Esophagus squamous epithelium (tissue), 5 donors: Measurements from ENCODE around the gene CCNDBP1. TPM values are rescaled to one million over a fixed set of nuclear protein-coding genes. Genes with fewer than 3 reads are reported as not detected.
"Not testable (repeated sequence)": the region's sequence is repeated elsewhere in the genome, so short reads cannot be mapped to it uniquely, and the experiment has no call there.

Source experiments
- DNase-seq: peaks from one replicate; lab custom pipeline; 2025; lab: John Stamatoyannopoulos, UW
- H3K27ac ChIP-seq, 4 donors: fragments of 200-600 bp; sonication (generic); one replicate each; pipeline ENCODE4 v1.5.1; 2016 to 2019; ENCODE audit warnings: mild to moderate bottlenecking in 1 of 4
- H3K27me3 ChIP-seq, 4 donors: fragments of 200-600 bp; sonication (generic); 1 replicate in 3 of 4; 2 replicates in 1 of 4; pipeline versions ENCODE4 v1.5.1 to v1.6.0; 2017 to 2021; ENCODE audit warnings: antibody characterized with exemption in 1 of 4
- H3K36me3 ChIP-seq, 3 donors: fragments of 200-600 bp; sonication (generic); one replicate each; pipeline ENCODE4 v1.5.1; 2016 to 2019
- H3K4me1 ChIP-seq, 3 donors: fragments of 200-600 bp; sonication (generic); one replicate each; pipeline ENCODE4 v1.5.1; 2017 to 2019
- H3K4me3 ChIP-seq, 4 donors: fragments of 200-600 bp; sonication (generic); 1 replicate in 3 of 4; 2 replicates in 1 of 4; pipeline ENCODE4 v1.5.1; 2016 to 2019; ENCODE audit warnings: mild to moderate bottlenecking in 2 of 4, moderate library complexity in 1 of 4
- H3K9me3 ChIP-seq, 3 donors: fragments of 200-600 bp; sonication (generic); one replicate each; pipeline ENCODE4 v1.5.1; 2016 to 2019
- POLR2A ChIP-seq, 4 donors: fragments of 450-650 bp; IDR thresholded peaks; one replicate each; pipeline ENCODE4 v1.6.1; 2017; ENCODE audit warnings: antibody characterized with exemption in 4 of 4, mild to moderate bottlenecking in 4 of 4, moderate library complexity in 3 of 4
- WGBS, 2 donors: methylation state at CpG; one replicate each; pipeline ENCODE4 v1.1.5; 2018; 5-methylcytosine and 5-hydroxymethylcytosine counted together
- intact Hi-C: fragments of 100-400 bp; cut with DNase I; formaldehyde crosslinking; loops from one replicate; pipeline ENCODE4 v1.15.0; 2022
- total RNA-seq, 4 donors: library from RNA; depleted of rRNA; stranded (reverse); fragments of >200 nt; gene quantifications; one replicate each; pipeline ENCODE4 v1.1.0, GENCODE V29; 2016
- TF ChIP-seq, protein P1 (sequence below), 6 experiments: fragments of 450-650 bp in 4 of 6; fragments of 200-600 bp in 2 of 6; sonication (generic) in 2 of 6; IDR thresholded peaks; one replicate each; pipeline ENCODE4 v1.5.1; 2016 to 2019; ENCODE audit warnings: antibody characterized with exemption in 6 of 6, mild to moderate bottlenecking in 4 of 6, moderate library complexity in 4 of 6
- donor health status: DM: yes; HTN: yes; CAD: no.

The CCNDBP1 gene
- total RNA-seq, 4 donors from 2014 or later, result 36.5 to 78.4 (median 71.5) TPM

- Histone ChIP-seq H3K4me3 (no peak overlapping the region), H3K9me3 (no peaks in the 10 kb centered on the region), H3K36me3 (peaks cover 5 to 98% (median 29%) of the 10 kb centered on the region in 3 donors), H3K4me1 (peaks cover 0 to 5% (median 0%) of the 10 kb centered on the region in 3 donors), H3K27me3 (no peaks in the 10 kb centered on the region), H3K27ac (no peak overlapping the region)
- no peak for TF ChIP-seq POLR2A (IDR thresholded peaks at IDR 0.05)
- TF ChIP-seq, protein P1, sequence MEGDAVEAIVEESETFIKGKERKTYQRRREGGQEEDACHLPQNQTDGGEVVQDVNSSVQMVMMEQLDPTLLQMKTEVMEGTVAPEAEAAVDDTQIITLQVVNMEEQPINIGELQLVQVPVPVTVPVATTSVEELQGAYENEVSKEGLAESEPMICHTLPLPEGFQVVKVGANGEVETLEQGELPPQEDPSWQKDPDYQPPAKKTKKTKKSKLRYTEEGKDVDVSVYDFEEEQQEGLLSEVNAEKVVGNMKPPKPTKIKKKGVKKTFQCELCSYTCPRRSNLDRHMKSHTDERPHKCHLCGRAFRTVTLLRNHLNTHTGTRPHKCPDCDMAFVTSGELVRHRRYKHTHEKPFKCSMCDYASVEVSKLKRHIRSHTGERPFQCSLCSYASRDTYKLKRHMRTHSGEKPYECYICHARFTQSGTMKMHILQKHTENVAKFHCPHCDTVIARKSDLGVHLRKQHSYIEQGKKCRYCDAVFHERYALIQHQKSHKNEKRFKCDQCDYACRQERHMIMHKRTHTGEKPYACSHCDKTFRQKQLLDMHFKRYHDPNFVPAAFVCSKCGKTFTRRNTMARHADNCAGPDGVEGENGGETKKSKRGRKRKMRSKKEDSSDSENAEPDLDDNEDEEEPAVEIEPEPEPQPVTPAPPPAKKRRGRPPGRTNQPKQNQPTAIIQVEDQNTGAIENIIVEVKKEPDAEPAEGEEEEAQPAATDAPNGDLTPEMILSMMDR (IDR thresholded peaks at IDR 0.05), result no peak
- intact Hi-C loops, result no loop called here
- WGBS, 2 donors, result 87% methylated on average over 2 of the region's 2 CpGs
- DNase-seq, result no peak
Measured at GRCh38 chr15:43193710-43194109, 8.5 kb downstream of the CCNDBP1 start.

GRCh38 chr15:43194795-43195194 lies 9.6 kb downstream of the CCNDBP1 start:
- H3K27me3 ChIP-seq, result no peaks in the 10 kb centered on the region
- no peak for DNase-seq
- 90 to 94% methylated on average over 2 of the region's 2 CpGs for WGBS, 2 donors
- intact Hi-C loops, result no loop called here
- H3K36me3 ChIP-seq, result peaks cover 5 to 89% (median 28%) of the 10 kb centered on the region in 3 donors
- H3K4me1 ChIP-seq, result peaks cover 0 to 5% (median 0%) of the 10 kb centered on the region in 3 donors
- TF ChIP-seq, protein P1 (IDR thresholded peaks at IDR 0.05), result no peak
- TF ChIP-seq POLR2A (IDR thresholded peaks at IDR 0.05), result no peak
- H3K9me3 ChIP-seq, result no peaks in the 10 kb centered on the region
- H3K4me3 ChIP-seq, result no peak overlapping the region
- H3K27ac ChIP-seq, result no peak overlapping the region

GRCh38 chr15:43196760-43197548 lies 11.8 kb downstream of the CCNDBP1 start:
- no peaks in the 10 kb centered on the region for H3K4me1 ChIP-seq
- DNase-seq, result no peak
- H3K27me3 ChIP-seq, result no peaks in the 10 kb centered on the region
- TF ChIP-seq, protein P1 (IDR thresholded peaks at IDR 0.05), result no peak
- no peak for TF ChIP-seq POLR2A (IDR thresholded peaks at IDR 0.05)
- H3K4me3 ChIP-seq, result no peak overlapping the region
- H3K27ac ChIP-seq, result no peak overlapping the region
- peaks cover 3 to 68% (median 15%) of the 10 kb centered on the region in 3 donors for H3K36me3 ChIP-seq
- 84 to 90% methylated on average over 10 of the region's 10 CpGs for WGBS, 2 donors
- intact Hi-C loops, result no loop called here
- no peaks in the 10 kb centered on the region for H3K9me3 ChIP-seq

DNA sequence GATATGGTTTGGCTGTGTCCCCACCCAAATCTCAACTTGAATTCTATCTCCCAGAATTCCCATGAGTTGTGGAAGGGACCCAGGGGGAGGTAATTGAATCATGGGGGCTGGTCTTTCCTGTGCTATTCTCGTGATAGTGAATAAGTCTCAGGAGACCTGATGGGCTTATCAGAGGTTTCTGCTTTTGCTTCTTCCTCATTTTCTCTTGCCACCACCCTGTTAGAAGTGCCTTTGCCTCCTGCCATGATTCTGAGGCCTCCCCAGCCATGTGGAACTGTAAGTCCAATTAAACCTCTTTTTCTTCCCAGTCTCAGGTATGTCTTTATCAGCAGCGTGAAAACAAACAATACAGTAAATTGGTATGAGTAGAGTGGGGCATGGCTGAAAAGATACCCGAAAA lies 12.6 kb downstream of the CCNDBP1 start:
- peaks cover 0 to 60% (median 13%) of the 10 kb centered on the region in 3 donors for H3K36me3 ChIP-seq
- H3K4me3 ChIP-seq, H3K4me1 ChIP-seq, H3K27me3 ChIP-seq, H3K9me3 ChIP-seq, DNase-seq, H3K27ac ChIP-seq, intact Hi-C loops: not testable (repeated sequence)
- WGBS, 2 donors, result 88% methylated on average over 3 of the region's 3 CpGs

- H3K4me1 ChIP-seq, H3K27ac ChIP-seq, DNase-seq, intact Hi-C loops, H3K4me3 ChIP-seq, H3K27me3 ChIP-seq, H3K9me3 ChIP-seq: not testable (repeated sequence)
- WGBS, 2 donors, result 100% methylated on average over 2 of the region's 4 CpGs
- peaks cover 0 to 52% (median 9%) of the 10 kb centered on the region in 3 donors for H3K36me3 ChIP-seq
Measured at GRCh38 chr15:43198556-43198955, 13.4 kb downstream of the CCNDBP1 start.

DNA sequence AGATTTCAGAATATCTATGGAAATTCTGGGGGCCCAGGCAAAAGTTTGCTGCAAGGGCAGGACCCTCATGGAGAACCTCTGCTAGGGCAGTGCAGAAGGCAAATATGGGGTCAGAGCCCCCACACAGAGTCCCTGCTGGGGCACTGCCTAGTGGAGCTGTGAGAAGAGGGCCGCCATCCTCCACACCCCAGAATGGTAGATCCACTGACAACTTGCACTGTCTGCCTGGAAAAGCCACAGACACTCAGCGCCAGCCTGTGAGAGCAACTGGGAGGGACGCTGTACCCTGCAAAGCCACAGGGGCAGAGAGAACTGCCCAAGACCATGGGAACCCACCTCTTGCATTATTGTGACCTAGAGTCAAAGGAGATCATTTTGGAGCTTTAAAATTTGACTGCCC lies 13.8 kb downstream of the CCNDBP1 start:
- Histone ChIP-seq H3K4me1 (peaks cover 0 to 1% (median 0%) of the 10 kb centered on the region in 3 donors), H3K36me3 (peaks cover 0 to 47% (median 9%) of the 10 kb centered on the region in 3 donors), H3K4me3 (no peak overlapping the region), H3K9me3 (no peaks in the 10 kb centered on the region), H3K27ac (no peak overlapping the region), H3K27me3 (no peaks in the 10 kb centered on the region)
- TF ChIP-seq POLR2A (IDR thresholded peaks at IDR 0.05), result no peak
- TF ChIP-seq, protein P1 (IDR thresholded peaks at IDR 0.05), result no peak
- intact Hi-C loops, result no loop called here
- no peak for DNase-seq
- 82% methylated on average over 2 of the region's 3 CpGs; no CpG with 5 or more reads in 1 of the 2 donors for WGBS, 2 donors
